Measurements from ENCODE around the gene CCBE1. TPM values are rescaled to one million over a fixed set of nuclear protein-coding genes. Genes with fewer than 3 reads are reported as not detected.
"Not testable (repeated sequence)": the region's sequence is repeated elsewhere in the genome, so short reads cannot be mapped to it uniquely, and the experiment has no call there.

CCBE1 gene
- total RNA-seq, 1 experiment from 2014 or later = 1.3 TPM

- DNase-seq = no peak
- Histone ChIP-seq H3K27me3 (ENCODE audit: control insufficient read depth, insufficient read depth, low read length) (no peaks in the 10 kb centered on the region), H3K36me3 (replicated peaks; ENCODE audit: control insufficient read depth, insufficient read depth, low read length) (no peaks in the 10 kb centered on the region), H3K4me3 (ENCODE audit: insufficient read depth, low read depth, low read length) (no peak overlapping the region)
Observed at GRCh38 chr18:59681051-59681450, 16.2 kb downstream of the CCBE1 start.

- Histone ChIP-seq H3K4me3 (ENCODE audit: insufficient read depth, low read depth, low read length) (no peak overlapping the region), H3K27me3 (ENCODE audit: control insufficient read depth, insufficient read depth, low read length) (no peaks in the 10 kb centered on the region), H3K36me3 (replicated peaks; ENCODE audit: control insufficient read depth, insufficient read depth, low read length) (no peaks in the 10 kb centered on the region)
- DNase-seq = no peak
Observed at GRCh38 chr18:59675346-59675745, 21.9 kb downstream of the CCBE1 start.

GRCh38 chr18:59674903-59675270 lies 22.3 kb downstream of the CCBE1 start:
- no peak for DNase-seq
- H3K27me3 ChIP-seq (ENCODE audit: control insufficient read depth, insufficient read depth, low read length) = no peaks in the 10 kb centered on the region
- no peaks in the 10 kb centered on the region for H3K36me3 ChIP-seq (replicated peaks; ENCODE audit: control insufficient read depth, insufficient read depth, low read length)
- H3K4me3 ChIP-seq (ENCODE audit: insufficient read depth, low read depth, low read length) = no peak overlapping the region

GRCh38 chr18:59674186-59674902 lies 22.9 kb downstream of the CCBE1 start:
- H3K4me3 ChIP-seq (ENCODE audit: insufficient read depth, low read depth, low read length) = no peak overlapping the region
- no peak for DNase-seq
- no peaks in the 10 kb centered on the region for H3K27me3 ChIP-seq (ENCODE audit: control insufficient read depth, insufficient read depth, low read length)
- no peaks in the 10 kb centered on the region for H3K36me3 ChIP-seq (replicated peaks; ENCODE audit: control insufficient read depth, insufficient read depth, low read length)

- DNase-seq = no peak
- Histone ChIP-seq H3K27me3 (ENCODE audit: control insufficient read depth, insufficient read depth, low read length) (no peaks in the 10 kb centered on the region), H3K36me3 (replicated peaks; ENCODE audit: control insufficient read depth, insufficient read depth, low read length) (no peaks in the 10 kb centered on the region), H3K4me3 (ENCODE audit: insufficient read depth, low read depth, low read length) (no peak overlapping the region)
Observed at GRCh38 chr18:59672235-59672711, 24.9 kb downstream of the CCBE1 start.

- Histone ChIP-seq H3K4me3 (ENCODE audit: insufficient read depth, low read depth, low read length) (no peak overlapping the region), H3K36me3 (replicated peaks; ENCODE audit: control insufficient read depth, insufficient read depth, low read length) (no peaks in the 10 kb centered on the region), H3K27me3 (ENCODE audit: control insufficient read depth, insufficient read depth, low read length) (no peaks in the 10 kb centered on the region)
- DNase-seq = no peak
Observed at GRCh38 chr18:59671551-59671950, 25.7 kb downstream of the CCBE1 start.

GRCh38 chr18:59669872-59670657 lies 27.2 kb downstream of the CCBE1 start:
- H3K27me3 ChIP-seq (ENCODE audit: control insufficient read depth, insufficient read depth, low read length) = no peaks in the 10 kb centered on the region
- no peak overlapping the region for H3K4me3 ChIP-seq (ENCODE audit: insufficient read depth, low read depth, low read length)
- H3K36me3 ChIP-seq (replicated peaks; ENCODE audit: control insufficient read depth, insufficient read depth, low read length) = no peaks in the 10 kb centered on the region
- no peak for DNase-seq

GRCh38 chr18:59667488-59667887 lies 29.7 kb downstream of the CCBE1 start:
- no peaks in the 10 kb centered on the region for H3K27me3 ChIP-seq (ENCODE audit: control insufficient read depth, insufficient read depth, low read length)
- no peaks in the 10 kb centered on the region for H3K36me3 ChIP-seq (replicated peaks; ENCODE audit: control insufficient read depth, insufficient read depth, low read length)
- no peak overlapping the region for H3K4me3 ChIP-seq (ENCODE audit: insufficient read depth, low read depth, low read length)
- no peak for DNase-seq

- H3K27me3 ChIP-seq (ENCODE audit: control insufficient read depth, insufficient read depth, low read length); H3K36me3 ChIP-seq (replicated peaks; ENCODE audit: control insufficient read depth, insufficient read depth, low read length); DNase-seq; H3K4me3 ChIP-seq (ENCODE audit: insufficient read depth, low read depth, low read length): not testable (repeated sequence)
Observed at GRCh38 chr18:59666007-59666402, 31.2 kb downstream of the CCBE1 start.

GRCh38 chr18:59665057-59666006 lies 31.9 kb downstream of the CCBE1 start:
- no peak overlapping the region for H3K4me3 ChIP-seq (ENCODE audit: insufficient read depth, low read depth, low read length)
- DNase-seq = no peak
- no peaks in the 10 kb centered on the region for H3K36me3 ChIP-seq (replicated peaks; ENCODE audit: control insufficient read depth, insufficient read depth, low read length)
- no peaks in the 10 kb centered on the region for H3K27me3 ChIP-seq (ENCODE audit: control insufficient read depth, insufficient read depth, low read length)

- Histone ChIP-seq H3K4me3 (ENCODE audit: insufficient read depth, low read depth, low read length) (no peak overlapping the region), H3K27me3 (ENCODE audit: control insufficient read depth, insufficient read depth, low read length) (no peaks in the 10 kb centered on the region), H3K36me3 (replicated peaks; ENCODE audit: control insufficient read depth, insufficient read depth, low read length) (no peaks in the 10 kb centered on the region)
- DNase-seq = no peak
Observed at GRCh38 chr18:59664329-59664728, 32.9 kb downstream of the CCBE1 start.

GRCh38 chr18:59663096-59663495 lies 34.1 kb downstream of the CCBE1 start:
- no peaks in the 10 kb centered on the region for H3K36me3 ChIP-seq (replicated peaks; ENCODE audit: control insufficient read depth, insufficient read depth, low read length)
- no peaks in the 10 kb centered on the region for H3K27me3 ChIP-seq (ENCODE audit: control insufficient read depth, insufficient read depth, low read length)
- DNase-seq = no peak
- no peak overlapping the region for H3K4me3 ChIP-seq (ENCODE audit: insufficient read depth, low read depth, low read length)

- H3K27me3 ChIP-seq (ENCODE audit: control insufficient read depth, insufficient read depth, low read length) = no peaks in the 10 kb centered on the region
- no peak overlapping the region for H3K4me3 ChIP-seq (ENCODE audit: insufficient read depth, low read depth, low read length)
- DNase-seq = no peak
- H3K36me3 ChIP-seq (replicated peaks; ENCODE audit: control insufficient read depth, insufficient read depth, low read length) = no peaks in the 10 kb centered on the region
Observed at GRCh38 chr18:59661891-59662701, 35.1 kb downstream of the CCBE1 start.
